Measurements from ENCODE around the gene SPEN. TPM values are rescaled to one million over a fixed set of nuclear protein-coding genes. Genes with fewer than 3 reads are reported as not detected.

SPEN gene
- total and polyA plus RNA-seq, 9 of the 15 experiments (the other 6 are each of a cell fraction or from before 2014, with no cell fraction given): 5.7 to 87.5 (median 27.2) TPM

- TF ChIP-seq CHD4 (IDR thresholded peaks at IDR 0.05; ENCODE audit: insufficient read depth, insufficient replicate concordance, low read depth, low read length, poor library complexity, severe bottlenecking) (no peak), SIX5 (IDR thresholded peaks at IDR 0.05; ENCODE audit: borderline replicate concordance in 1 of 2, insufficient read depth in 1 of 2, low read depth in 1 of 2, low read length in 2 of 2) (no peak), ZNF592 (IDR thresholded peaks at IDR 0.05) (no peak), NONO (IDR thresholded peaks at IDR 0.05; ENCODE audit: low read depth in 2 of 2, low read length in 1 of 2) (no peak), ZNF644 (tag; IDR thresholded peaks at IDR 0.05; ENCODE audit: low read depth) (0 out of 2 replicates have a peak, but pooled peaks have one; percentile 5), PRMT5 (CRISPR knock-in tag; IDR thresholded peaks at IDR 0.05) (no peak), ZNF695 (CRISPR knock-in tag; IDR thresholded peaks at IDR 0.05) (no peak)
Observed at GRCh38 chr1:15850471-15851001, 3.0 kb downstream of the SPEN start (continued).

Data from K562 (cell line).